Measurements from ENCODE around the gene PRR11.
"Not testable (repeated sequence)": the region's sequence is repeated elsewhere in the genome, so short reads cannot be mapped to it uniquely, and the experiment has no call there.

The PRR11 gene

DNA sequence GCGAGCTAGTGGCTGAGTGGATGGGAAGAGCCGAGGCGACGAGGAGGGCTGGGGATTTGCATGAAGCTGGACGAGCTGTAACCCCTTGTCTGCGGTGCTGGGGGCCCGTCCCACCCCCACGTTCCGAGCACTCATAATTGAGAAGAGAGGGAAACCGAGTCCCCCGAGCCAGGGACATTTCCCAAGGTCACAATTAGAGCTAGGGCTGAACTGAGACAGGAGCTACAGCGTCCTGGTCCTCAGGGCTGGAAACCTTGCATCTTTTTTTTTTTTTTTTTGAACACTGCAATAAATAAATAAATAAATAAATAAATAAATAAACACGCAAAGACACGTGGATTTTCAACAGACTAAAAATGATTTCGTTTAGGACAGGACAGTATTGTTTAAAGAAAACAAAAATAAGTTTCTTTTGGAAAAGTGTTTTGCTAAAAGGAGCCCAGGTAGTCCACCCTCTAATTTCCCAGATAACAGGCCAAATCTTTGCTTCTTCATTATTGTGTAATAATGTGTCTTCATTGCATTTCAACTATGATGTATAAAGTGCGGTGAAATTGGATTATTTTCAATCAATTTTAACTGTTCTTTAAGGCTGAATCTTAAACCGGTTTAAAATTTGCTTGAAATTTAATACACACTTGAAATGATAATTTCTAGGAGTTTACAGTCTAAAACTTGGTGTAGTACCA, 65.8 kb downstream of the PRR11 start:
- FAIRE-seq, result no peak

DNA sequence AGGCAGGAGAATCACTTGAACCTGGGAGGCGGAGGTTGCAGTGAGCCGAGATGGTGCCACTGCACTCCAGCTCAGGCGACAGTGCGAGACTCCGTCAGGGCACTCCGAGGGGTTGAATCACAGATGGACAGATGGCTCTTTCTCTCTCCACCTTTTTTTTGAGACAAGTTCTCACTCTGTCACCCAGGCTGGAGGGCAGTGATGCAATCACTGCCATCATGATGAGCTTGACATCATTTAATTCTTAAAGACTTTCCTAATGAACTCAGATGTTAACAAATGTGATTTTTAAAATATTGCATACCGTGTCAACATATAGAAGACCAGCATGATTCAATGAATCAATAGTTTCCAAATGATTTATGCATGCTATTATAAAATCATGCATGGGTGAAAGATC, 68.3 kb downstream of the PRR11 start:
- FAIRE-seq, result no peak

DNA sequence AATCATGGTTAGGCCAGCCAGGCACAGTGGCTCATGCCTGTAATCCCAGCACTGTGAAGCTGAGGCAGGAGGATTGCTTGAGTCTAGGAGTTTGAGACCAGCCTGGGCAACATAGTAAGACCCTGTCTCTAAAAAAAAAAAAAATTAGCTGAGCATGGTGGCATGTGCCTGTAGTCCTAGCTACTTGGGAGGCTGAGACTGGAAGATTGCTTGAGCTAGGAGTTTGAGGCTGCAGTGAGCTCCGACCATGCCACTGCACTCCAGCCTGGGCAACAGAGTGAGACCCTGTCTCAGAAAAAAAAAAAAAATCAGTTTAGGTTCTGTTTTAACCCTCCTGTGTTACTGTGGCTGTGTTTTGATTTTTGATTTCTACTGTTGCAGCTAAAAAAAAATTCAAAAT, 73.0 kb downstream of the PRR11 start:
- FAIRE-seq, result not testable (repeated sequence)

DNA sequence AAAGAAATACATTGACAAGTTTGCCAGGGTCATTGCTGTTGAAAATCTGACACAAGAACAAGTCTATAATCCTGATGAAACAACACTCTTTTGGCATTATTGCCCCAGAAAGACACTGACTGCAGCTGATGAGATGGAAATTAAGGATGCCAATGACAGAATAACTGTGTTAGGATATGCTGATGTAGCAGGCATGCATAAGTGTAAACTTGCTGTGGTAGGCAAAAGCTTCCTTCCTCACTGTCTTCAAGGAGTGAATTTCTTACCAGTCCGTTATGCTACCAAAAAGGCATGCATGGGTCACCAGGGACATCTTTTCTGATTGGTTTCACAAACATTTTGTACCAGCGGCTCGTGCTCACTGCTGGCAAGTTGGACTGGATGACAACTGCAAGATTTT, 75.2 kb downstream of the PRR11 start:
- no peak for FAIRE-seq

DNA sequence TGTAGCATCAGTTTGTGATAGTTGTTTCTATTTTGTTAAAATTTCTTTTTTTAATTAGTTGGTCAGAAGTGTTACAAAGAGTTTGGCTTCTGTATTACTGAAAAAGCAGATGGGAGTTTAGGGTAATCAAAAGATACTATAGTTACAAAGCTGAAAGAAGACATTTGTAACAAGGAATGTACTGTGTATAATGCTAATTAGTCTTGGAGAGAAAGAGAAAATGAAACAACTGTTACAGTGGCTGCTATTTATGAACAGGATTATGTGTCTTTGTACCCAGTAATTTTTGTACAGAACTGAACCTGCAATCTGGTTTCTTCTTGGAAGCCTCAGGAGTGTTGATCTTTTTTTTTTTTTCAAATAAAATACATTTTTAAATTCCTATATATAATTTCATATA, 79.1 kb downstream of the PRR11 start:
- FAIRE-seq, result no peak

DNA sequence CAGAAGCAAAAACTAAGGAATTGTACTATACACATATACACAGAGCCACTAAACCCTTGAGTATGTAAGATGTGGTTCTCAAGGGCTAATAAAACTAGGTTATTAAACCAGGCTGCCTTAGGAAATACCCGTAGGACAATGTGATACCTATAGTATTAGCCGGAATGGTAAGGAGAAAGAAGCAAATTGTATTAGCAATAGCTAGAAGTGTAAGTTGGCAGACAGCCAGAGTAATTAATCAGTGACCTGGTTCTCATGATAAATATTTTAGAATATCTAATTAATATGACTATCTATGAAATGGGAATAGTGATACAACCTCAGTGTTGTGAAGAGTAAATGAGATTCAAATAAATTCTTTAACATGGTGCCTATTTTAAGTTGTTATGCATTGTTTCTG, 83.4 kb downstream of the PRR11 start:
- FAIRE-seq, result no peak

DNA sequence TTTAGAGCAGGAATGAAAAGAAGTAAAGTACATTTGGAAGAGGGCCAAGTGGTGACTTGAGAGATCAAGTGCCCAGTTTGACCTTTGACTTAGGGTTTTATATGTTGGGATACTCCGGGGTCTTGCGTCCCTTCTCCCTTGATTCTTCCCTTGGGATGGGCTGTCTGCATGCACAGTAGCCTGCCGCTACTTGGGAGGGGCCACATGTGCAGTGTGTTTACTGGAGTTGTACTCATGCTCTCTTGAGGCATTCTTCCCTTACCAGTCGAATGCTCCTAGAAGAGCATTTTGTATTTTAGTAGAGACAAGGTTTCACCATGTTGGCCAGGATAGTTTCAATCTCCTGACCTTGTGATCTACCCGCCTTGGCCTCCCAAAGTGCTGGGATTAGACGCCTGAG, 88.5 kb downstream of the PRR11 start:
- no peak for FAIRE-seq

Data from TTC549 (cell line).